IPS-18a (cell line): ENCODE data around the gene ELMO2.

Source experiments
- H3K27ac ChIP-seq: one replicate; pipeline ENCODE4 v1.5.1; 2013; ENCODE audit warnings: low read length
- H3K27me3 ChIP-seq: one replicate; pipeline ENCODE4 v1.6.1; 2013; ENCODE audit warnings: mild to moderate bottlenecking, low read length; ENCODE audit not compliant: control insufficient read depth, insufficient read depth
- H3K36me3 ChIP-seq: one replicate; pipeline ENCODE4 v1.6.1; 2013; ENCODE audit warnings: low read depth, low read length; ENCODE audit not compliant: control insufficient read depth
- H3K4me1 ChIP-seq: one replicate; pipeline ENCODE4 v1.6.1; 2013; ENCODE audit warnings: low read depth, low read length; ENCODE audit not compliant: control insufficient read depth
- H3K4me3 ChIP-seq: one replicate; pipeline ENCODE4 v1.5.1; 2013; ENCODE audit warnings: low read length
- H3K9ac ChIP-seq: one replicate; pipeline ENCODE4 v1.6.1; 2013; ENCODE audit warnings: mild to moderate bottlenecking, low read length, moderate library complexity
- H3K9me3 ChIP-seq: one replicate; pipeline ENCODE4 v1.6.1; 2013; ENCODE audit warnings: low read depth, low read length; ENCODE audit not compliant: control insufficient read depth

Gene ELMO2

GRCh38 chr20:46349035-46349741 lies 57.2 kb downstream of the ELMO2 start:
- no peak overlapping the region for H3K9ac ChIP-seq
- H3K36me3 ChIP-seq, result no peaks in the 10 kb centered on the region
- no peak overlapping the region for H3K4me3 ChIP-seq
- H3K4me1 ChIP-seq, result peaks cover 17% of the 10 kb centered on the region
- no peak overlapping the region for H3K27ac ChIP-seq
- peaks cover 7% of the 10 kb centered on the region for H3K27me3 ChIP-seq
- no peaks in the 10 kb centered on the region for H3K9me3 ChIP-seq

GRCh38 chr20:46347841-46348803 lies 58.3 kb downstream of the ELMO2 start:
- Histone ChIP-seq H3K4me3 (peak overlapping the region; percentile 4), H3K9ac (no peak overlapping the region), H3K36me3 (no peaks in the 10 kb centered on the region), H3K4me1 (peaks cover 17% of the 10 kb centered on the region), H3K27me3 (peaks cover 9% of the 10 kb centered on the region), H3K9me3 (no peaks in the 10 kb centered on the region), H3K27ac (no peak overlapping the region)

DNA sequence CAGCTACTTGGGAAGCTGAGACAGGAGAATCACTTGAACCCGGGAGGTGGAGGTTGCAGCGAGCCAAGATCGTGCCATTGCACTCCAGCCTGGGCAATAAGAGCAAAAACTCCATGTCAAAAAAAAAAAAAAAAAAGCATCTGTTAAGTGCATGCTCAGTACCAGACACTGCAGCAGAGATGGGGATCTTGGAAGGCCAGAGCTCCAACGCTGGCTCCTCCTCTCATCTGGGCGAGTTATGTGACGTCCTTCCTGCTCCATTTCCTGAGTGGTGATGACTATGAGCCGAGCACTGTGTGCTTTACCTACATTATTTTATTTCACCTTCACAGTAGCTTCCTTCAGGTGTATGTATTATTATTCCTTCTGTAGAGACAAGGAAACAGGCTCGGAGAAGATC lies 59.6 kb downstream of the ELMO2 start:
- Histone ChIP-seq H3K4me3 (no peak overlapping the region), H3K27ac (no peak overlapping the region), H3K27me3 (peaks cover 19% of the 10 kb centered on the region), H3K9me3 (no peaks in the 10 kb centered on the region), H3K9ac (no peak overlapping the region), H3K36me3 (no peaks in the 10 kb centered on the region), H3K4me1 (peaks cover 17% of the 10 kb centered on the region)

DNA sequence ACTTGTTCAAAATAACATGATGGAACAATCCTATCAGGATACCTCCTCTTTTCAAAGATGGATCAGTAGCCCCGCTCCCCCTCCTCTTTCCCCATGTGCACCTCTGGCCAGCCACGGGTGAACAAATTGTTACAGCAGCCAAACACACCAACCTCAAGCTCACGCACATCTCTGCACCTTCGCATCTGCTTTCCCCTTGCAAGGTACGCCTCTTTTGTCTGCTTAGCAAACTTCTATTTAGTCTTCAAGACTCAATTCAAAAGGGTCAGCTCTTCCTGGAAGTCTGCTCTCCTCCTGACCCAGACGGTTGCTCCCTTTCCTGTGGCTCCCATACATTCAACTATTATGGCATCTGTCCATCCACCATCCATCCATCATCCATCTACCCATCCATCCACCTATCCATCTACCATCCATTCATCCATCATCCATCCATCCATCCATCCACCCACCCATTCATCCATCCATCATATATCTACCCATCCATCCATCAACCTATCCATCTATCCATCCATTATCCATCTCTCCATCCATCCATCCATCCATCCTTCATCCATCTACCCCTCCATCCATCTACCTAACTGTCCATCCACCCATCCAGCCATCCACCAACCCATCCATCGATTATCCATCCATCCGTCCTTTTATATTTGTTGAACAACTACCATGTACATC lies 61.8 kb downstream of the ELMO2 start:
- H3K4me1 ChIP-seq, result peaks cover 5% of the 10 kb centered on the region
- no peaks in the 10 kb centered on the region for H3K9me3 ChIP-seq
- no peaks in the 10 kb centered on the region for H3K36me3 ChIP-seq
- no peak overlapping the region for H3K4me3 ChIP-seq
- H3K9ac ChIP-seq, result no peak overlapping the region
- H3K27me3 ChIP-seq, result peaks cover 26% of the 10 kb centered on the region
- H3K27ac ChIP-seq, result no peak overlapping the region

GRCh38 chr20:46343975-46344357 lies 62.4 kb downstream of the ELMO2 start:
- Histone ChIP-seq H3K27ac (no peak overlapping the region), H3K27me3 (peaks cover 32% of the 10 kb centered on the region), H3K9ac (no peak overlapping the region)

DNA sequence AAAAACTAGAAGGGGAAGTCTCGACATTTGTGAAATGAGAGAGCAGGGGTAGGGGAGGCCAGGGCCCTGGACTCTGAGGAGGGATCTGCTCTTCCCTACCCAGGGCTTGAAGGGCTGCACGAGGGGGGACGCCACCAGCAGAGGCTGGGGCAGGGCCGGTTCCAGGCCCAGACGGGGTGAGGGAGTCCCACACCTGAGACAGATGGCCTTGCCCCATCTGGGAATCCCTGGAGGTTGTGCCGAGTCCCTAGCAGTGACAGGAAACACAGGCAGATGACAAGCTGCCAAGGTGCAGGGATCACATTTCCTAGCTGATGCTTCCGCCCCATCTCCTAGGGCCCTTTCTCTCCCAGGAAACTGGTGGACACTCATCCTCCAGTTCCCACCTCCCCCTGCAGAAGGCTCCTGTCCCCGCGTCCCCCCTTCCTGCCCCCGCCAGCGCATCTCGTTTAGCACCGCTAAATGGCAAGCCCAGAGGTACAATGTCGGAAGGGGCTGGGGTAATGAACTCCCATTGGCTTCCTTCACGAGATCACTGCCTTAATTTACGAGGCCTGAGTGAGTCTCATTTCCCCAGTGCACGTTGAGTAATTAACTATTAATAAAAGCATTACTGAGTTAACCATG lies 63.0 kb downstream of the ELMO2 start:
- Histone ChIP-seq H3K27me3 (peaks cover 32% of the 10 kb centered on the region), H3K36me3 (no peaks in the 10 kb centered on the region), H3K27ac (no peak overlapping the region), H3K4me1 (no peaks in the 10 kb centered on the region), H3K9me3 (no peaks in the 10 kb centered on the region), H3K9ac (no peak overlapping the region), H3K4me3 (no peak overlapping the region)

More at GRCh38 chr20:46343975-46344357, 62.4 kb downstream of the ELMO2 start:
- H3K36me3 ChIP-seq, result no peaks in the 10 kb centered on the region
- H3K4me3 ChIP-seq, result no peak overlapping the region
- H3K9me3 ChIP-seq, result no peaks in the 10 kb centered on the region
- peaks cover 5% of the 10 kb centered on the region for H3K4me1 ChIP-seq

DNA sequence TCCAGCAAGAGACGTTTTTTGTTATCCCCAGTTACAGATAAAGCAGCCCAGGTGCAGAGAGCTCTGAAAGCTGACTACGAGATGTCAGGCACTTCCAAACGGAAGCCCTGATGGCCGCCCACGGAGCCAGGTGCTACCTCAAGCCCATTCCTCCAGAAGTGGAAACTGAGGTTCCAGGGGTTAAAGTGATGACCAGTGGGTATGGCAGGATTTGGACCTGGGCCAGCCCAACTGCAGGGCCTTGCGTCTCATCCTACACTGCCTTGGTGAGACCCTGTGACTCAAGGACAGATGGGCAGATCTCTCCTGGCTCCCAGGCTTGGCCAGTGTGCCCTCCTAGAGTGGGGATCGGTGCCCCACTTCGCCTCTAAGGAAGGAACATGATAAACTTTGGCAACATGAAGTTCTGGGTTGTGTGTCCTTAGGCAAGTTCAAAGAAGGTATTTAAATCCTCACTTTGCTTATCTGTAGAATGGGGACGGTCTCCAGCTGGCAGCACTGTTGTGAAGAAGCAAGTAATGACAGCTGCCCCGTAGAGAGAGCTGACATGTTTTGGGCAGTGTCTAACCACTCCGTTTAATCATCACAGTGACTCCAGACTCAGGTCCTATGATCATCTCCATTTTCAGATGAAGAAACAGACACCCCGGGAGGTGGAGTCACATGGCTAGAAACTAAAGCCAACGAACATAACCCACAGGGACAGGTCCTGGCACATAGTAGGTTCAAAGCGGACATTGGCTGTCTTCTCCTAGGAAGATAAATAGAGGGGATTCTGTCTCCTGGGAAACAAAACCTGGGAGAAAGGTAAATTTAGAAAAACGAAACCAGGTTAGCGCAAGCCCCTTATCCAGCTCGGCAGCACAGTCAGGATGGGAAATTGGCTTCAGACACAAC lies 63.7 kb downstream of the ELMO2 start:
- Histone ChIP-seq H3K9ac (no peak overlapping the region), H3K27ac (no peak overlapping the region), H3K36me3 (no peaks in the 10 kb centered on the region), H3K9me3 (no peaks in the 10 kb centered on the region), H3K4me3 (no peak overlapping the region), H3K4me1 (no peaks in the 10 kb centered on the region), H3K27me3 (peaks cover 32% of the 10 kb centered on the region)

GRCh38 chr20:46342010-46342378 lies 64.4 kb downstream of the ELMO2 start:
- Histone ChIP-seq H3K9me3 (no peaks in the 10 kb centered on the region), H3K36me3 (no peaks in the 10 kb centered on the region), H3K9ac (no peak overlapping the region), H3K27me3 (peaks cover 32% of the 10 kb centered on the region), H3K4me3 (no peak overlapping the region), H3K4me1 (no peaks in the 10 kb centered on the region), H3K27ac (no peak overlapping the region)

GRCh38 chr20:46341074-46342009 lies 65.1 kb downstream of the ELMO2 start:
- no peaks in the 10 kb centered on the region for H3K4me1 ChIP-seq
- H3K36me3 ChIP-seq, result no peaks in the 10 kb centered on the region
- H3K27ac ChIP-seq, result no peak overlapping the region
- no peak overlapping the region for H3K9ac ChIP-seq
- H3K9me3 ChIP-seq, result no peaks in the 10 kb centered on the region
- H3K27me3 ChIP-seq, result peaks cover 32% of the 10 kb centered on the region
- no peak overlapping the region for H3K4me3 ChIP-seq

DNA sequence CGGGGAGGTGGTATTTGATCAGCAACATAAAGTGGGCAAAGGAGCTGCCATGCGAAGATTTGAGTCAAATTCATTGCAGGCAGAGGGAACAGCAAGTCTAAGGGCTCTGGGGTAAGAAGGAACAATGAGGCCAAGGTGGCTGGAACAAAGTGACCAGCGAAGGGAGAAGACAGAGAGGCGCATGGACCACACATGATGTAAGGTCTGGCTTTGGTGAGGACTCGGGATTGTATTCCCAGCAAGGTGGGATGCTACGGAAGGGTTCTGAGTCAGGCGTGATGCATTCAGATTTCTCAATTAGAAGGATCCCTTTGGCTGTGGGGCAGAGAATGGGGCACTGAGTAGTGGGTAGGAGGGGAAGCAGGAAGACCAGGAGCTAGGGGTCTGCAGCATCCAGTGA lies 67.4 kb downstream of the ELMO2 start:
- Histone ChIP-seq H3K4me1 (peaks cover 3% of the 10 kb centered on the region), H3K27ac (no peak overlapping the region), H3K9ac (no peak overlapping the region), H3K27me3 (peaks cover 26% of the 10 kb centered on the region), H3K4me3 (no peak overlapping the region), H3K9me3 (no peaks in the 10 kb centered on the region), H3K36me3 (no peaks in the 10 kb centered on the region)
